K562 (cell line): ENCODE results near the gene LRRC41. TPM values are rescaled to one million over a fixed set of nuclear protein-coding genes. Genes with fewer than 3 reads are reported as not detected.

Experiments
- ARID1B ChIP-seq: fragments of 450-650 bp; IDR thresholded peaks from 2 replicates; pipeline ENCODE4 v1.6.1; 2016; ENCODE audit warnings: antibody characterized with exemption, mild to moderate bottlenecking, inconsistent platforms
- MEF2A ChIP-seq: IDR thresholded peaks from 2 replicates; pipeline ENCODE4 v1.6.1; 2011; ENCODE audit warnings: low read depth, mild to moderate bottlenecking, low read length, moderate library complexity; ENCODE audit not compliant: control insufficient read depth
- SNRNP70 ChIP-seq: fragments of 200-400 bp; formaldehyde crosslinking; optimal IDR thresholded peaks from 2 replicates; pipeline ENCODE3; 2017; ENCODE audit warnings: low read depth, low read length
- TCF3 ChIP-seq: sonication (generic); formaldehyde crosslinking; IDR thresholded peaks from 2 replicates; pipeline ENCODE4 v1.4.0; 2020; ENCODE audit warnings: mild to moderate bottlenecking, missing genetic modification reagents
- ZNF436 ChIP-seq: fragments of 250-450, 450-650 bp; sonication (Bioruptor Pico); formaldehyde crosslinking; IDR thresholded peaks from 2 replicates; pipeline ENCODE4 v1.7.0; 2020; ENCODE audit warnings: mild to moderate bottlenecking
- polyA plus RNA-seq, 8 experiments: library from polyadenylated mRNA; depleted of rRNA in 4 of 8; stranded (reverse) in 5 of 8; unstranded in 3 of 8; fragments of >200 nt; fragmentation: Nextera tagmentation in 2 of 8; fragmentation: Illumina TruSeq in 1 of 8; extraction: Ambion mirVana in 2 of 8; extraction: Trizol in 1 of 8; gene quantifications; 2 replicates each; pipeline versions ENCODE4 v1.2.1 to v1.2.3, GENCODE V29; 2011 to 2014; ENCODE audit warnings: inconsistent platforms in 1 of 8, missing spikeins in 1 of 8
- total RNA-seq, 7 experiments: library from RNA; depleted of rRNA in 6 of 7; stranded (reverse); fragments of >200 nt in 6 of 7; fragmentation: Illumina TruSeq in 2 of 7; extraction: Trizol in 2 of 7; gene quantifications; 2 replicates each; pipeline versions ENCODE4 v1.2.1 to v1.2.3, GENCODE V29; 2011 to 2021; ENCODE audit warnings: low replicate concordance in 1 of 7
- TF ChIP-seq, protein P1 (sequence below): IDR thresholded peaks from 3 replicates; pipeline ENCODE4 v1.6.1; 2011; ENCODE audit warnings: borderline replicate concordance, mild to moderate bottlenecking, moderate library complexity; ENCODE audit not compliant: insufficient read length; ENCODE audit errors: extremely low read depth
- TF ChIP-seq, protein P2 (sequence below), 2 experiments: fragments of 150-350 bp in 1 of 2; IDR thresholded peaks; 2 replicates each; pipeline ENCODE4 v1.6.1; 2012 to 2016; ENCODE audit warnings: low read depth in 2 of 2, low read length in 2 of 2, mild to moderate bottlenecking in 1 of 2, moderate library complexity in 1 of 2
- TF ChIP-seq, protein P3 (sequence below): IDR thresholded peaks from 2 replicates; pipeline ENCODE4 v1.6.1; 2011; ENCODE audit not compliant: insufficient read length; ENCODE audit errors: extremely low read depth
- TF ChIP-seq, protein P4 (sequence below): sonication (generic); formaldehyde crosslinking; IDR thresholded peaks from 2 replicates; pipeline ENCODE4 v1.8.0; 2022; ENCODE audit warnings: missing genetic modification reagents, mild to moderate bottlenecking, moderate library complexity, borderline replicate concordance

Gene LRRC41
- total and polyA plus RNA-seq, 9 of the 15 experiments (the other 6 are each of a cell fraction or from before 2014, with no cell fraction given), result 10.5 to 64.7 (median 44.2) TPM

DNA sequence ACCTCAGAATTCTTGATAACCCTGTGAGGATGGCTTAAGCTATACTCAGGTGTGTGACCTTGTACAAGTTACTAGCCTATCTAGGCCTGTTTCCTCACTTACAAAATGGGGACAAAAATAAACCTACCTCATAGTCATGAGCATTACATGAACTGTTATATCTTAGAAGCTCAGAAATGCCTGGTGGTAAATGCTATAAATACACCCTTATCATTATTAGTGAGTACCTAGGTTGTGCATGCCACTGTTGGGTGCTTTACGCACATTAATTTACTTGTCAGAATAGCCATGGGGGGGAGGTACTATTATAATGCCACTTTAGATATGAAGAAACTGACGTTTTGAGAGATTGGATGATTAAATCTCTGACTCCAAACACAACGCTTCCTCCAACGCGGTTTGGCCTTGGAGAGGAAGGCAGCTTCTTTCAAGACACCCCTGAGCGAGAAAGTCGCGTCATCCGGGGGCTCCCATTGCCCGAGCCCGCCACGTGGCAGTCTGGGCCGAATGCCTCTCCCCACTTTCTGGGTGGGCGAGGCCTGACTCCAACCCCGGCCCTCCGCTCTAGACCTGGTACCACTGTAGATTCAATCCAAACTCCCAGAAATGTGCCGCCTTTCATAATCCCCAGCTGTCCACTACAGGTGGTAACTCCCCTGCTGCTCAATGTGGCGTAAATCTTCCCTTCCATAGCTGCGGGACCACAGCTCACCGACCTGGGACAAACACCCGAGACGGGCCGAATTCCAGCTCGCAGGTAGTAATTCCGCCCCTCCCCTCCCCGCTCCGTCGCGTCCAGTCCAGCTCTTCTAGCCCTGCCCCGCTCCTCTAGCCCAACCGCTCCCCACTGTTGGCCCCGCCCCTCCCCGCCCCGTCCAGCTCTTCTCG, 56.6 kb downstream of the LRRC41 start (continued):
- TF ChIP-seq, protein P1, sequence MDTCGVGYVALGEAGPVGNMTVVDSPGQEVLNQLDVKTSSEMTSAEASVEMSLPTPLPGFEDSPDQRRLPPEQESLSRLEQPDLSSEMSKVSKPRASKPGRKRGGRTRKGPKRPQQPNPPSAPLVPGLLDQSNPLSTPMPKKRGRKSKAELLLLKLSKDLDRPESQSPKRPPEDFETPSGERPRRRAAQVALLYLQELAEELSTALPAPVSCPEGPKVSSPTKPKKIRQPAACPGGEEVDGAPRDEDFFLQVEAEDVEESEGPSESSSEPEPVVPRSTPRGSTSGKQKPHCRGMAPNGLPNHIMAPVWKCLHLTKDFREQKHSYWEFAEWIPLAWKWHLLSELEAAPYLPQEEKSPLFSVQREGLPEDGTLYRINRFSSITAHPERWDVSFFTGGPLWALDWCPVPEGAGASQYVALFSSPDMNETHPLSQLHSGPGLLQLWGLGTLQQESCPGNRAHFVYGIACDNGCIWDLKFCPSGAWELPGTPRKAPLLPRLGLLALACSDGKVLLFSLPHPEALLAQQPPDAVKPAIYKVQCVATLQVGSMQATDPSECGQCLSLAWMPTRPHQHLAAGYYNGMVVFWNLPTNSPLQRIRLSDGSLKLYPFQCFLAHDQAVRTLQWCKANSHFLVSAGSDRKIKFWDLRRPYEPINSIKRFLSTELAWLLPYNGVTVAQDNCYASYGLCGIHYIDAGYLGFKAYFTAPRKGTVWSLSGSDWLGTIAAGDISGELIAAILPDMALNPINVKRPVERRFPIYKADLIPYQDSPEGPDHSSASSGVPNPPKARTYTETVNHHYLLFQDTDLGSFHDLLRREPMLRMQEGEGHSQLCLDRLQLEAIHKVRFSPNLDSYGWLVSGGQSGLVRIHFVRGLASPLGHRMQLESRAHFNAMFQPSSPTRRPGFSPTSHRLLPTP, result no peak
- TF ChIP-seq ZNF436 (no peak), MEF2A (peak; percentile 73; the same call in 1 of the 2 replicates), SNRNP70 (no peak), ARID1B (peak; percentile 42; the same call in 1 of the 2 replicates), TCF3 (CRISPR knock-in tag) (no peak)
- TF ChIP-seq, protein P2, sequence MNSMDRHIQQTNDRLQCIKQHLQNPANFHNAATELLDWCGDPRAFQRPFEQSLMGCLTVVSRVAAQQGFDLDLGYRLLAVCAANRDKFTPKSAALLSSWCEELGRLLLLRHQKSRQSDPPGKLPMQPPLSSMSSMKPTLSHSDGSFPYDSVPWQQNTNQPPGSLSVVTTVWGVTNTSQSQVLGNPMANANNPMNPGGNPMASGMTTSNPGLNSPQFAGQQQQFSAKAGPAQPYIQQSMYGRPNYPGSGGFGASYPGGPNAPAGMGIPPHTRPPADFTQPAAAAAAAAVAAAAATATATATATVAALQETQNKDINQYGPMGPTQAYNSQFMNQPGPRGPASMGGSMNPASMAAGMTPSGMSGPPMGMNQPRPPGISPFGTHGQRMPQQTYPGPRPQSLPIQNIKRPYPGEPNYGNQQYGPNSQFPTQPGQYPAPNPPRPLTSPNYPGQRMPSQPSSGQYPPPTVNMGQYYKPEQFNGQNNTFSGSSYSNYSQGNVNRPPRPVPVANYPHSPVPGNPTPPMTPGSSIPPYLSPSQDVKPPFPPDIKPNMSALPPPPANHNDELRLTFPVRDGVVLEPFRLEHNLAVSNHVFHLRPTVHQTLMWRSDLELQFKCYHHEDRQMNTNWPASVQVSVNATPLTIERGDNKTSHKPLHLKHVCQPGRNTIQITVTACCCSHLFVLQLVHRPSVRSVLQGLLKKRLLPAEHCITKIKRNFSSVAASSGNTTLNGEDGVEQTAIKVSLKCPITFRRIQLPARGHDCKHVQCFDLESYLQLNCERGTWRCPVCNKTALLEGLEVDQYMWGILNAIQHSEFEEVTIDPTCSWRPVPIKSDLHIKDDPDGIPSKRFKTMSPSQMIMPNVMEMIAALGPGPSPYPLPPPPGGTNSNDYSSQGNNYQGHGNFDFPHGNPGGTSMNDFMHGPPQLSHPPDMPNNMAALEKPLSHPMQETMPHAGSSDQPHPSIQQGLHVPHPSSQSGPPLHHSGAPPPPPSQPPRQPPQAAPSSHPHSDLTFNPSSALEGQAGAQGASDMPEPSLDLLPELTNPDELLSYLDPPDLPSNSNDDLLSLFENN (IDR thresholded peaks at IDR 0.05; ENCODE audit: low read depth in 2 of 2, low read length in 2 of 2), result no peak
- TF ChIP-seq, protein P3, sequence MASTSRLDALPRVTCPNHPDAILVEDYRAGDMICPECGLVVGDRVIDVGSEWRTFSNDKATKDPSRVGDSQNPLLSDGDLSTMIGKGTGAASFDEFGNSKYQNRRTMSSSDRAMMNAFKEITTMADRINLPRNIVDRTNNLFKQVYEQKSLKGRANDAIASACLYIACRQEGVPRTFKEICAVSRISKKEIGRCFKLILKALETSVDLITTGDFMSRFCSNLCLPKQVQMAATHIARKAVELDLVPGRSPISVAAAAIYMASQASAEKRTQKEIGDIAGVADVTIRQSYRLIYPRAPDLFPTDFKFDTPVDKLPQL, result no peak
- TF ChIP-seq, protein P4, sequence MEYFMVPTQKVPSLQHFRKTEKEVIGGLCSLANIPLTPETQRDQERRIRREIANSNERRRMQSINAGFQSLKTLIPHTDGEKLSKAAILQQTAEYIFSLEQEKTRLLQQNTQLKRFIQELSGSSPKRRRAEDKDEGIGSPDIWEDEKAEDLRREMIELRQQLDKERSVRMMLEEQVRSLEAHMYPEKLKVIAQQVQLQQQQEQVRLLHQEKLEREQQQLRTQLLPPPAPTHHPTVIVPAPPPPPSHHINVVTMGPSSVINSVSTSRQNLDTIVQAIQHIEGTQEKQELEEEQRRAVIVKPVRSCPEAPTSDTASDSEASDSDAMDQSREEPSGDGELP (CRISPR knock-in tag), result no peak; the same call in 1 of the 2 replicates
